GM21381 (cell line): ENCODE results near the gene GOLGA8J.
"Not testable (repeated sequence)": the region's sequence is repeated elsewhere in the genome, so short reads cannot be mapped to it uniquely, and the experiment has no call there.

ENCODE experiments used
- ATAC-seq: cut with Tn5 transposase; IDR thresholded peaks from one replicate; pipeline ENCODE4 v1.9.1; 2021; ENCODE audit warnings: mild to moderate bottlenecking, moderate library complexity; ENCODE audit not compliant: unreplicated experiment

GOLGA8J gene

GRCh38 chr15:30072630-30073029 is 10.1 kb upstream of the GOLGA8J start:
- no peak for ATAC-seq

DNA sequence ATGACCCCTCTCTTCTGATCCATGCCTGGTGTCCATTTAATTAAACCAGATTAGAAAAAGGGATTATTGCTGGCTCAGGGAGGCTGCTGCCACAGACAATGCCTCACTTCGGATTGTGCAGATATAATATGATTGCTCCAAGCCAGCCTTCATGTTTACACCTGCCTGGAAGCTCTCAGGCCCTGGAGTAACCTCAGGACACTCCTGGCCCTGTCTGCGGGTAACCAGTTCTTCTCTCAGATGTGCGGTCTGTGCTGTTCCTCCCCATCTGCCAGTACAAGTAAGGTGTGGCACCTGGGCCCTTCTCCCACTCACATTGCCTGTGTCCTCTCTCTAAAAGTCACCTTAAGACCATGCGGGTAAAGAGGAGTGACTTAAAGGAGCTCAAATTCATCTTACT is 8.8 kb upstream of the GOLGA8J start:
- no peak for ATAC-seq

GRCh38 chr15:30080816-30081215 is 1.9 kb upstream of the GOLGA8J start:
- not testable (repeated sequence) for ATAC-seq

- not testable (repeated sequence) for ATAC-seq
Observed at GRCh38 chr15:30097827-30098226, 15.1 kb downstream of the GOLGA8J start.

DNA sequence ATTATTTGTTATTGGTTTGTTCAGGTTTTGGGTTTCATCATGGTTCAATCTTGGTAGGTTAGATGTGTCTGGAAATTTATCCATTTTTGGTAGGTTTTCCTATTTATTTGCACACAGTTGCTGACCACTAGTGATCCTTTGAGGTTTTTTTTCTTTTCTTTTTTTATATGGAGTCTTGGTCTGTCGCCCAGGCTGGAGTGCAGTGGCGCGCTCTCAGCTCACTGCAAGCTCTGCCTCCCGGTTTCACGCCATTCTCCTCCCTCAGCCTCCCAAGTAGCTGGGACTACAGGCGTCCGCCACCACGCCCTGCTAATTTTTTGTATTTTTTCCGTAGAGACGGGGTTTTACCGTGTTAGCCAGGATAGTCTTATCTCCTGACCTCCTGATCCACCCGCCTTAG is 20.1 kb downstream of the GOLGA8J start:
- not testable (repeated sequence) for ATAC-seq

DNA sequence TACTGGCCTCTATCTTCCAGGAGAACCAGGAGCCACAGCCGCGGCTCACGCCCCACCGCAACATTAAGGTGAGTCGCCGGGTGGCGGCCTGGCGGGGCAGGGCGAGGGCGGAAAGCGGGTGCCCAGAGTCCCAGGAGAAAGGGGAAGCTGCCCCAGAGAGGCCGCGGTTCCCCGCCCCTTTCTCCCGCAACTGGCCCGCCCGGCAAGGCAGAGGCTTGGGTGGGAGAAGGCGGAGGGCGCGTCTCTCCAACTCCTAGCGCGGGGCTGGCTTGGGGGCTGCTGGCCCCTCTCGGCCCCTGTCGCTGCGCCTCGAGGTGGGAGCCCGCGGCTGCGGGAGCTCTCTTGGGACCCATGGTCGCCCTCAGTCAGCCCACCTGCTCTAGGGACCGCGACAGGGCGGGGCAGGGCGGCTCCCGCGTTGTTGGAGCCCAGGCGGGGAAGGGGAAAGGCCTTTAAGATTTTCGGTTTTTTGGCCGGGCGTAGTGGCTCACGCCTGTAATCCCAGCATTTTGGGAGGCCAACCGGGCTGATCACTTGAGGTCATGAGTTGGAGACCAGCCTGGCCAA is 21.3 kb downstream of the GOLGA8J start:
- not testable (repeated sequence) for ATAC-seq

- ATAC-seq = not testable (repeated sequence)
Observed at GRCh38 chr15:30110591-30110990, 27.8 kb downstream of the GOLGA8J start.

DNA sequence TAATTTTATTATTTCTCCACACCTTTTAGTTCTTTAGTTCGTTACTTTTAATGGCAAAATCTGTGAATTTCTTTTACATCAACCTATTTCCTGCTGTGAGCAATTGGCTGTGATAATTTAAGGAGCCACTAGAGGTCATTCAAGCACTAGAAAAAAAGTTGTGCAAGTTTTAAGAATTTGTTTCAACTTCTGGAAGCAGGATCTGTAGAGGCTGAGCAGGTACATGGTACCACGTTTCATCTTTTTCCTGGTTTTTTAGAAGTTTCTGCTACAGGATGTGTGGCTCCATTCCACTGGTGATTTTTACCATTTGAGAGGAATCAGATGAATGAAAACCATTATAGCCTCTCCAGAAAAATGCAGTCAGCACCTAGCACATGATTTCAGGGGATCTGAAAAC is 47.3 kb downstream of the GOLGA8J start:
- not testable (repeated sequence) for ATAC-seq

- ATAC-seq = not testable (repeated sequence)
Observed at GRCh38 chr15:30134751-30135150, 52.0 kb downstream of the GOLGA8J start, which contains the start of gene GOLGA8T. Gene GOLGA8T (plus strand): TSS chr15:30135051. CDS start chr15:30135149, 98 bp downstream.
